ENCODE measurements around the gene SH3PXD2A.
A peak's percentile ranks its signal among the peaks of the same experiment; 100 is the strongest.

The SH3PXD2A gene

DNA sequence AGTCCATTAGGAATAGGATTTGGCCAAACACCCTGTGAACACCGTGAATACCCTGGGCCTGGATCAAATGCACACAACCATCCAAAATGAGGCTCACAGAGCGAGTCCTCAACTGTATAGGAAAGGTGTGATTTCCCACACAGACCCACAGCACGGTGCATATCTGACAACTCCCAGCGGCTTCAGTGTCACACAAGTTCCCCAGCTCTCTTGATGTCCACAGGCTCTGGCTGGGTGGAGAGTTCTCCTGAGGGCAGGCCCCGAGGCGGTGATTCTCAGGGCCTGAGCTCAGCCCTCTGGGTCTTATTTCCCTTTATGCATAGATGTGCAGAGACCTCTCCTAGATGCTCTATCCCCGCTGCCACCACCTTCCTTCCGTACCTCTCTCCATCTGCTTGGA lies 64.1 kb downstream of the SH3PXD2A start:
- Mint-ChIP-seq H3K4me3 (no peak overlapping the region), H3K4me1 (no peaks in the 10 kb centered on the region), H3K27ac (no peak overlapping the region)

DNA sequence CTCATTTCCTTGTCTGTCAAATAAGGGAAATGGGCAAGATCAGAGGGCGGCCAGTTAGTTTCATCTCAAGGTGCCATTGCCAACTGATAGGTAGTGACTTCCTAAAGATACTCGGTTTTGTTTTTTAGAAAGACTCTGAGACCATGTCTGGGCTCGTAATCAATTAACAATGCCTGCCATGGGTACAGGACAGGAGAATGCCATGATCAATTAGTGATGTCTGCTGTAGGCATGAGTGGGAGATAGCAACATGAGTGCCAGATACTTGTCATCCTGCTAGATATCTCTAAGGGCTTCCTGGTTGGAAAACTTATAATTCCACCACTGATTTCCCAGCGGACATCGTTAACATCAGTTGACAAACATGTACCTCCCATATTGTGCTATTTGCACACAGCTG lies 64.8 kb downstream of the SH3PXD2A start:
- Mint-ChIP-seq H3K4me3 (no peak overlapping the region), H3K9me3 (no peaks in the 10 kb centered on the region), H3K27ac (no peak overlapping the region), H3K36me3 (no peaks in the 10 kb centered on the region), H3K4me1 (no peaks in the 10 kb centered on the region)
- no peak for DNase-seq (ENCODE audit: low spot score in 2 of 2)
- no peak for ATAC-seq

More for the DNA sequence above, 64.1 kb downstream of the SH3PXD2A start:
- Mint-ChIP-seq H3K36me3 (no peaks in the 10 kb centered on the region), H3K9me3 (no peaks in the 10 kb centered on the region)
- DNase-seq (ENCODE audit: low spot score in 2 of 2) (no peak), ATAC-seq (no peak)

- H3K27ac Mint-ChIP-seq, result peak overlapping the region; percentile 45
Observed at GRCh38 chr10:103789771-103790201, 65.6 kb downstream of the SH3PXD2A start.

DNA sequence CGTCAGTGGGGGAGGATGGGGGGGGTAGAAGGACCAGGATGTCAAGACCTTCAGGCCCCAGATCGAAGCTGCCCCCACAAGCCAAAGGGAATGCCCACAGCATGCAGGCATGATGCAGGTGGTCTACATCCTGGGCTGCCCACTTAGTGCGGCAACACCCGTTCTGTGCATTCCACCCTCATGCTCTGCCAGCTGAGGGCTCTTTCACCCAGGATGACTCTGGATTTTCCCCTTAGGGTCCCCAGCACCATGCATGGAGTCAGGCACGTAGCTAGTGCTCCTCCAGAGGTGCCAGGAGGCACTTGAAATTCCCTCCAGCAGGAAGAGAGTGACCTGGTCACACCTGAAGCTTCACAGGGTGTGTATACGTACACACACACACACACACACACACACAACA lies 66.2 kb downstream of the SH3PXD2A start:
- H3K4me1 Mint-ChIP-seq, result no peaks in the 10 kb centered on the region
- H3K4me3 Mint-ChIP-seq, result no peak overlapping the region
- no peaks in the 10 kb centered on the region for H3K36me3 Mint-ChIP-seq
- ATAC-seq, result no peak
- H3K9me3 Mint-ChIP-seq, result no peaks in the 10 kb centered on the region
- no peak for DNase-seq (ENCODE audit: low spot score in 2 of 2)
- peak overlapping the region; percentile 45 for H3K27ac Mint-ChIP-seq

More at GRCh38 chr10:103789771-103790201, 65.6 kb downstream of the SH3PXD2A start:
- H3K36me3 Mint-ChIP-seq, result no peaks in the 10 kb centered on the region
- DNase-seq (ENCODE audit: low spot score in 2 of 2) (no peak), ATAC-seq (no peak)
- H3K4me3 Mint-ChIP-seq, result no peak overlapping the region
- no peaks in the 10 kb centered on the region for H3K4me1 Mint-ChIP-seq
- H3K9me3 Mint-ChIP-seq, result no peaks in the 10 kb centered on the region

GRCh38 chr10:103787331-103787730 lies 68.0 kb downstream of the SH3PXD2A start:
- peaks cover 6% of the 10 kb centered on the region for H3K4me1 Mint-ChIP-seq
- DNase-seq (ENCODE audit: low spot score in 2 of 2) (no peak), ATAC-seq (no peak)
- no peaks in the 10 kb centered on the region for H3K9me3 Mint-ChIP-seq
- no peak overlapping the region for H3K27ac Mint-ChIP-seq
- H3K4me3 Mint-ChIP-seq, result no peak overlapping the region
- peaks cover 6% of the 10 kb centered on the region for H3K36me3 Mint-ChIP-seq

DNA sequence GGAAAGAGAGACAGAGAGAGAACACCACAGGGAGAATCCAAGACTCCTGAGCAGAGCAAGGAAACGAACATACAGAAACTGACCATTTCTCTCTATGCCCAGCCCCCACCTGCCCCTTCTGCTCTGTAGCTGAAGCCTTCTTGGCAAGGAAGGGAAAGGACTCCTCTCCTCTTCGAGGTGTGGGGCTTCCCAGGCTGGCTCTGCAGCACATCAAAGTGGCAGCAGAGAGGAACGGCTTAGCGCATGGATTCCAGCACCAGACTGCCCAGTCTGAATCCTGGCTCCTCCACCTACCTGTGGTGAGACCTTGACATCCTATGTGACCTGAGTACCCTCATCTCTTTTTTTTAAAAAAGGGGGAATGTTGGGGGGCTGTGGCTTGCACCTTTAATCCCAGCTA lies 69.4 kb downstream of the SH3PXD2A start:
- Mint-ChIP-seq H3K4me3 (no peak overlapping the region), H3K9me3 (no peaks in the 10 kb centered on the region), H3K4me1 (peaks cover 6% of the 10 kb centered on the region), H3K27ac (no peak overlapping the region), H3K36me3 (peaks cover 6% of the 10 kb centered on the region)
- ATAC-seq (no peak), DNase-seq (ENCODE audit: low spot score in 2 of 2) (no peak)

GRCh38 chr10:103784723-103785418 lies 70.5 kb downstream of the SH3PXD2A start:
- no peak for ATAC-seq

DNA sequence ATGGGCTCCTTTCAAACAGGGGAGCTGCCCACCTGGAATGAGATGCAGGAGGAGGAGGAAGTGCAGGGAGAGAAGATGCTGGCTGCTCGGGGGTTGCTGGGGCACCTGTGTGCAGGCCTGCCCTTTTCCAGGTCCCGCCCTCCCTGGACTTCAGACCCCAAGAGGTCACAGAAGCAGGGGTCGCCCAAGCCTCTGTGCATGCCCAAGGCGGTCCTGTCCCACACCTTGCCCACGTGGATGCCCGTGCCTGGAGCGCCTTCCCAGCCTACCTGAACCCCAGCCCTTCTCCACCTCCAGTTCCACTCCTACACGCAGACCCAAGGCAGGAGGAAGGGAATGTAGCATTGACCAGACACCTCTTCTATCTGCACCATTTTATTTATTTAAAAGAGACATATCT lies 71.3 kb downstream of the SH3PXD2A start:
- Mint-ChIP-seq H3K4me1 (peaks cover 6% of the 10 kb centered on the region), H3K36me3 (peaks cover 6% of the 10 kb centered on the region), H3K4me3 (no peak overlapping the region), H3K27ac (no peak overlapping the region), H3K9me3 (no peaks in the 10 kb centered on the region)
- ATAC-seq, result no peak
- DNase-seq (ENCODE audit: low spot score in 2 of 2), result no peak

More at GRCh38 chr10:103784723-103785418, 70.5 kb downstream of the SH3PXD2A start:
- Mint-ChIP-seq H3K36me3 (peaks cover 6% of the 10 kb centered on the region), H3K9me3 (no peaks in the 10 kb centered on the region), H3K4me1 (peaks cover 6% of the 10 kb centered on the region), H3K27ac (no peak overlapping the region), H3K4me3 (no peak overlapping the region)
- no peak for DNase-seq (ENCODE audit: low spot score in 2 of 2)

- ATAC-seq, result no peak
- peaks cover 6% of the 10 kb centered on the region for H3K36me3 Mint-ChIP-seq
- H3K9me3 Mint-ChIP-seq, result no peaks in the 10 kb centered on the region
- no peak overlapping the region for H3K27ac Mint-ChIP-seq
- DNase-seq (ENCODE audit: low spot score in 2 of 2), result no peak
- H3K4me1 Mint-ChIP-seq, result peaks cover 6% of the 10 kb centered on the region
- H3K4me3 Mint-ChIP-seq, result no peak overlapping the region
Observed at GRCh38 chr10:103783681-103784080, 71.7 kb downstream of the SH3PXD2A start.

DNA sequence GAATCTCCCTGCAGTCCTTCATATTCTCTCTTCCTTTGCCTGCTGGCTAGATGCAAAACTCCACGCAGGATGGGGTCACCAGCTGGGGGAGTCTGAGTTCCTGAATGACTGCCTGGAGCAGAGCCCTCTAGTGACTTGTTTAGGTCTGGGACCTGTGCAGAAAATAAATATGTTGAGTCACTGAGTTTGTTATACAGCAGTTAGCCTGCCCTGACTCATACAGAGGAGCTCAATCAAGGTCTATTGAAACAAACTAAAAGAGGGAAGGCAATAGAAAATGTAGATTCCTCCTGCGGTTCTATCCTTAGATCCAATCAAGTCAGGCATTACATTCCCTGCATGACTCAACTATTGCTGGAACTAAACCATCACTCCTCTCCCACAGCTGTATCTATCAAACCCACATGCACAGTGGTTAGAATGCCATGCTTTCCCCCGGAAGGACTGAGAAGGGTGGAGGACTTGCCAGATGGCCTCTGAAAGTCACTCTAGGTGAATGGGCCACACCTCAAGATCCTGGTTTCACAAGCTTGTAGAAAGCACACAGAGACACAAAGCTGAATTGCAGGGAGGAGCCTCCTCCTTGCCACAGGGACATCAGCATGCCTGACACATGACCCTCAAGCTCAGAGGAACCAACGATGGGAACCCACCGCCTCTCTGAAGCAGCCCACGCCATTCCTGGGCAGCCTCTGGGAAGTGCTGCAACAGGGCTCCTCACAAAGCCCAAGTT lies 73.9 kb downstream of the SH3PXD2A start:
- Mint-ChIP-seq H3K4me1 (peaks cover 12% of the 10 kb centered on the region), H3K9me3 (no peaks in the 10 kb centered on the region), H3K27ac (no peak overlapping the region), H3K4me3 (no peak overlapping the region), H3K36me3 (peaks cover 6% of the 10 kb centered on the region)
- ATAC-seq (peak; percentile 81), DNase-seq (ENCODE audit: low spot score in 2 of 2) (no peak)

DNA sequence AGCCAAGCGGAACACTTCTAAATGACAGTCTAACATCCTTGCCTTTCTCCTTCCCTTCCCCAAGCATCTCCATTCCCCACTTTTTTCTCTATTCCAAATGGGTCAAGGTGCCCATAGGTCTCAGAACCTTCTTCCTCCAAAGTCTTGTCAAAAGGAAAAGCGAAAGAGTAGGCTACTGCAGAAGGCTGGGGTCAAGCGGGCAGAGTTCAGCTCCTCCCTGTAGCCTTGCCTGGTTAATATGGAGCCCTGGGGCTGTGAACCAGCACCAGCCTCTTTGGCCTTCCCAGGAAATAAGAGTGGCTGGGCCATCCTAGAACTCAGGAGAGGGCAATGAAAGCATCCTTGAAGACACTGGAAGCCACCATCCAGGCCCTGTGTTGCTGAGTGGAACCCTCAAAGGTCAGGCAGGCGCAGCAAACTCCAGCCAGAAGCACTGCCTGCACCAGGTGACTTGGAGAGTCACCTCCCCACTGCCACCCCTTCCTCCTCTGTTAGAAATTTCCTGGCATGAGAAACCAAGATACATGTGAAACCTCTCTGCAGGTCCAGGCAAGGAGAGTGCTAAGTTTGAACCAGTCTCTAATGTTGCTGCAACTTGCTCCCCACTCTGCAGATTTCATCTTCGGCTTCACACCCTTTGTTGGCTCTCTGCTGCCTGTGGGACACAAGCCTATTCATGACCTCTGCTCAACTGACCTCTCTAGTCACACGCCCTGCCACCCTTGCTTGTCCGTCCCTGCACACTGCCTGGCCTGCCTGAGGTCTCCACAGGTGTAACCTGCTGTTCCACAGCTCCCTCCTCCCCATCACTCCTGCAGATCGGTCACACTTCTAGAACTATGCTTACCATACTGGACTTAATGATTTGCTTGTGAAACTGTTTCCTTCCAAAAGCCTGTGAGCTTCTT lies 74.9 kb downstream of the SH3PXD2A start:
- no peak overlapping the region for H3K27ac Mint-ChIP-seq
- ATAC-seq (no peak), DNase-seq (ENCODE audit: low spot score in 2 of 2) (no peak)
- no peaks in the 10 kb centered on the region for H3K9me3 Mint-ChIP-seq
- H3K36me3 Mint-ChIP-seq, result peaks cover 6% of the 10 kb centered on the region
- no peak overlapping the region for H3K4me3 Mint-ChIP-seq
- peaks cover 12% of the 10 kb centered on the region for H3K4me1 Mint-ChIP-seq

DNA sequence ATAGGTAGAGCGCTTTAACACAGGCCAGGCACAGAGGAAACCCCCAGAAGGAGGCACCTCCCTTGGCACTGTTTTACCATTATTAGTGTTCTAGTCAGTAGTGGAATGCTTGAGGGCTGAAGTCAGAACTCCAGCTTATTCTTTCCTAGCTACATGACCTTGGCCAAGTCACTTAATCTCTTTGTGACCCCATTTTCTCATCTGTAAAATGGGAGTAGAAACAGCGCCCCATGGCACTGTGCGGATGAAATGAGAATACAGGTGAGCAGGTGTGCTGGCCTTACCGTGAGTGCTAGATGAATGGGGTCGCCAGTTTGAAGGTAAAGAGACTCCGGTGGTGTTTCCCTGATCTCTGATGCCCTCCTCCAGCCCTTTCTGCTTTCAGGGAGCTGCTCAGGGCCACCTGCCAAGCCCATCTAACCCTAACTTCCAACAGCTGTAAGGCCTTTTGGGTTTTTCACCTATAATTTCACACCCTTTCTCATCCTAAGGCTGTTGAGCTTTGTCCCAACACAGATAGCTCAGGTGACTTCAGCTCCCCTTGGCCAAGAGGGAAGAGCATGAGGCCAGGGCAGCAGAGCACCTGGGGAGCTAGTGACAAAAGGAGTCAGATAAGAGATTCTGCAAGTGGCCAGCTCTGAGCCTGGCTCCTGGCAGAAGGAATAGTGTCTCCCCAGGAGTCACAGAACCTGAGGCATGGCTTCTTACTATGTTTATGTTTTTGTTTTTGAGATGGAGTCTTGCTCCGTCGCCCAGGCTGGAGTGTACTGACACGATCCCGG lies 76.8 kb downstream of the SH3PXD2A start:
- H3K27ac Mint-ChIP-seq, result peak overlapping the region; percentile 71
- no peak overlapping the region for H3K4me3 Mint-ChIP-seq
- no peaks in the 10 kb centered on the region for H3K9me3 Mint-ChIP-seq
- H3K4me1 Mint-ChIP-seq, result peaks cover 12% of the 10 kb centered on the region
- ATAC-seq (no peak), DNase-seq (ENCODE audit: low spot score in 2 of 2) (no peak)
- H3K36me3 Mint-ChIP-seq, result peaks cover 6% of the 10 kb centered on the region

DNA sequence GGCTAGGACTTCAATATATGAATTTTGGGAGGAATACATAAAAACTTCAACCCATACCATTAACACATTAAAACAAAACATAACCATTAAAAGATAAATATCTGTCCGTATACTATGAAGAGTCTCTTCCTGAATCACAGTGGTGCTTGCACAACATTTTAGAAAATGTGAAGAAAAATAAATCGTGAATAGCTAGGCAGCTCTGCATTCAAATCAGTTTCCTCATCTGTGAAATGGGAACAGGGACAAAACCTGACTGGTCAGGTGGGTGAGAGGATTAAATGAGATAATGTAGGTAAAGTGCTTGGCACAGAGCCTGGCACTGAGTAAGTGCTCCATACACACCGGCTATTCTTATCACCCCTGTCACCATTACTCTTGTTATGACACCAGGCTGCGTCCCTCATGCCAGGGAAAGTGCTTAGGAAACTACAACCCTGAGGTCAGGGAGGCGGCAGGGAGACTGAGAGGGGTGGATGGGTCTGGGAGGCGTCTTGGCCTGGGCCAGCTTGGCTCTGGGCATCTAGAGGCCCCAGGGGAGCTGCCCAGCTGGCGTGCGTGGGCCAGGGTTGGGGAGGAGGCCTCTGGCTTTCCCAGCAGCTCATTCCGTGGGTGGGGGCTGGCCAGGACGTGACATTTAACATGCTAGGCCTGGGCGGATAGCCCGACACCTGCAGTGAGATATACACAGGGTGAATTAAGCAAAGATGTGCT lies 78.3 kb downstream of the SH3PXD2A start:
- no peak for DNase-seq (ENCODE audit: low spot score in 2 of 2)
- Mint-ChIP-seq H3K9me3 (no peaks in the 10 kb centered on the region), H3K27ac (no peak overlapping the region), H3K36me3 (no peaks in the 10 kb centered on the region), H3K4me1 (peaks cover 13% of the 10 kb centered on the region), H3K4me3 (no peak overlapping the region)
- ATAC-seq, result no peak

GRCh38 chr10:103775776-103776175 lies 79.6 kb downstream of the SH3PXD2A start:
- no peak overlapping the region for H3K4me3 Mint-ChIP-seq
- ATAC-seq (no peak), DNase-seq (ENCODE audit: low spot score in 2 of 2) (no peak)
- H3K36me3 Mint-ChIP-seq, result no peaks in the 10 kb centered on the region
- no peak overlapping the region for H3K27ac Mint-ChIP-seq
- H3K4me1 Mint-ChIP-seq, result peaks cover 19% of the 10 kb centered on the region
- H3K9me3 Mint-ChIP-seq, result no peaks in the 10 kb centered on the region
